SH-SY5Y (cell line): ENCODE results near the gene LRRTM1.

Source experiments
- GATA2 ChIP-seq: IDR thresholded peaks from 2 replicates; pipeline ENCODE4 v1.6.1; 2011; ENCODE audit warnings: mild to moderate bottlenecking, low read depth, low read length
- GATA3 ChIP-seq: IDR thresholded peaks from 2 replicates; pipeline ENCODE4 v1.6.1; 2011; ENCODE audit warnings: low read depth, mild to moderate bottlenecking, low read length, moderate library complexity

DNA sequence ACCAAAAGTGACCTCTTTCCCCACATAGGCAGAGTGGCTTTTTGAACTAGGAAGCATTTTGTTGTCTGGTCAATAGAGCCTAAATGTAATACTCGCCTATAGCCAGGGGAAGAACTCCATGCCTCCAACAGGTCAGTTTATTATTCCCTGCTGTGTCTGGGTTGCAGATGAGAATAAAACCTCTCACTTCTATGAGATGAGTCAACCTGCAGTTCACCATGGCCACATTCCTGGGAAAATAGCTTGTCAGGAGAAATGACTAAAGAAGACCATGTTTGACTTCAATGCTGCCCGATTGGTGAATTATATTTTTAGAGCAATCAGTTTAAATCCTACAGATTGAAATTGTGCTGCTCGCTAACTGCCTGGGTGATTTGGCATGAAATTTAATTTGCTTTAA is 46.7 kb upstream of the LRRTM1 start:
- TF ChIP-seq GATA3: no peak
- TF ChIP-seq GATA2: no peak
